CD8-positive, alpha-beta memory T cell (primary cell): Measurements from ENCODE around the gene FHOD1. TPM values are rescaled to one million over a fixed set of nuclear protein-coding genes. Genes with fewer than 3 reads are reported as not detected.
A peak's percentile ranks its signal among the peaks of the same experiment; 100 is the strongest.

Experiments
- CTCF ChIA-PET: fragments of 350-600 bp; sonication (Branson Sonifier 250); formaldehyde crosslinking; loops from one replicate; lab custom pipeline; 2021; ENCODE audit warnings: antibody characterized with exemption; lab: Charles Lee
- POLR2A ChIA-PET: fragments of 350-600 bp; sonication (Branson Sonifier 250); formaldehyde crosslinking; loops from one replicate; lab custom pipeline; 2021; ENCODE audit warnings: antibody characterized with exemption; lab: Charles Lee
- DNase-seq, 5 donors: peaks; one replicate each; pipeline versions ENCODE4 v3.0.0 to v3.0.0-alpha.2; 2020 to 2022; ENCODE audit warnings: mixed read lengths in 1 of 5
- H3K27ac ChIP-seq: one replicate; pipeline ENCODE4 v1.7.0; 2013; ENCODE audit warnings: low read depth, mild to moderate bottlenecking, low read length, moderate library complexity
- H3K27me3 ChIP-seq: 2 replicates; pipeline ENCODE4 v1.7.0; 2013; ENCODE audit warnings: low read length, mild to moderate bottlenecking; ENCODE audit not compliant: insufficient read depth, poor library complexity, severe bottlenecking
- H3K36me3 ChIP-seq: 2 replicates; pipeline ENCODE4 v1.7.0; 2013; ENCODE audit warnings: mild to moderate bottlenecking, low read length, moderate library complexity; ENCODE audit not compliant: insufficient read depth
- H3K4me1 ChIP-seq: 2 replicates; pipeline ENCODE4 v1.7.0; 2013; ENCODE audit warnings: mild to moderate bottlenecking, low read length, moderate library complexity; ENCODE audit not compliant: insufficient read depth
- H3K4me3 ChIP-seq: 2 replicates; pipeline ENCODE4 v1.7.0; 2013; ENCODE audit warnings: mild to moderate bottlenecking, low read length
- H3K9me3 ChIP-seq: 2 replicates; pipeline ENCODE4 v1.7.0; 2013; ENCODE audit warnings: mild to moderate bottlenecking, low read length
- H3K27ac Mint-ChIP-seq, 8 donors: one replicate each; pipeline ENCODE4 v1.8.0; 2020 to 2021; ENCODE audit warnings: mixed read lengths in 8 of 8, mild to moderate bottlenecking in 6 of 8, inconsistent platforms in 3 of 8, moderate library complexity in 3 of 8
- H3K27me3 Mint-ChIP-seq, 2 donors: one replicate each; pipeline ENCODE4 v1.8.0; 2020 to 2021; ENCODE audit warnings: mixed read lengths in 2 of 2, mild to moderate bottlenecking in 1 of 2, moderate library complexity in 1 of 2
- H3K36me3 Mint-ChIP-seq, 3 donors: one replicate each; pipeline ENCODE4 v1.8.0; 2020 to 2021; ENCODE audit warnings: mixed read lengths in 3 of 3, inconsistent platforms in 1 of 3, mild to moderate bottlenecking in 1 of 3
- H3K4me1 Mint-ChIP-seq, 3 donors: one replicate each; pipeline ENCODE4 v1.8.0; 2020 to 2021; ENCODE audit warnings: mixed read lengths in 3 of 3, inconsistent platforms in 1 of 3, mild to moderate bottlenecking in 1 of 3
- H3K4me3 Mint-ChIP-seq, 7 donors: one replicate each; pipeline ENCODE4 v1.8.0; 2020 to 2021; ENCODE audit warnings: mixed read lengths in 7 of 7, mild to moderate bottlenecking in 6 of 7, moderate library complexity in 4 of 7, inconsistent platforms in 2 of 7
- H3K9me3 Mint-ChIP-seq, 5 donors: one replicate each; pipeline ENCODE4 v1.8.0; 2020 to 2022; ENCODE audit warnings: mixed read lengths in 5 of 5, mild to moderate bottlenecking in 3 of 5, moderate library complexity in 2 of 5, inconsistent platforms in 1 of 5
- polyA plus RNA-seq: library from polyadenylated mRNA; unstranded; fragments of 300-500 nt; fragmentation: Illumina TruSeq; gene quantifications from one replicate; pipeline ENCODE4 v1.2.3, GENCODE V29; 2021
- total RNA-seq, 2 experiments: library from RNA; stranded (reverse); gene quantifications; one replicate each; pipeline ENCODE4 v1.2.3, GENCODE V29; 2021

The FHOD1 gene
- total and polyA plus RNA-seq, 3 experiments from 2014 or later = 5.5 to 117 (median 111) TPM

- H3K4me3 Mint-ChIP-seq = no peak overlapping the region
- no peaks in the 10 kb centered on the region for H3K27me3 ChIP-seq
- POLR2A ChIA-PET = no interaction called here
Observed at GRCh38 chr16:67238806-67239470, 8.3 kb downstream of the FHOD1 start.

GRCh38 chr16:67238278-67238575, 9.1 kb downstream of the FHOD1 start:
- no peaks in the 10 kb centered on the region for H3K9me3 ChIP-seq
- Mint-ChIP-seq H3K4me1 (peaks cover 7 to 11% (median 8%) of the 10 kb centered on the region in 3 donors), H3K4me3 (no peak overlapping the region), H3K9me3 (no peaks in the 10 kb centered on the region), H3K27ac (peak overlapping the region in 1 of 8 donors; percentile 80), H3K36me3 (peaks cover 0 to 59% (median 7%) of the 10 kb centered on the region in 3 donors), H3K27me3 (peaks cover 0 to 2% of the 10 kb centered on the region in 2 donors)
- no peak overlapping the region for H3K27ac ChIP-seq
- ChIA-PET POLR2A (interaction anchor here (1.8 kb wide), 1 partner anchor 11 kb away, joined by 7 read pairs; the partner anchor contains the start of gene TMEM208), CTCF (interaction anchor here (1.2 to 2.8 kb wide), 2 partner anchors 11 to 40 kb away, joined by 4 to 8 read pairs; partner anchors contain the start of gene TMEM208)
- no peak for DNase-seq
- H3K36me3 ChIP-seq = peaks cover 16% of the 10 kb centered on the region
- no peaks in the 10 kb centered on the region for H3K27me3 ChIP-seq
- H3K4me1 ChIP-seq = no peaks in the 10 kb centered on the region
- no peak overlapping the region for H3K4me3 ChIP-seq

More at GRCh38 chr16:67238806-67239470, 8.3 kb downstream of the FHOD1 start:
- Histone ChIP-seq H3K36me3 (peaks cover 16% of the 10 kb centered on the region), H3K4me3 (no peak overlapping the region), H3K4me1 (peaks cover 6% of the 10 kb centered on the region), H3K9me3 (no peaks in the 10 kb centered on the region), H3K27ac (no peak overlapping the region)
- Mint-ChIP-seq H3K9me3 (no peaks in the 10 kb centered on the region), H3K4me1 (peaks cover 8 to 17% (median 13%) of the 10 kb centered on the region in 3 donors), H3K27ac (peak overlapping the region in 2 of 8 donors; percentile 35 to 95), H3K27me3 (peaks cover 0 to 2% of the 10 kb centered on the region in 2 donors), H3K36me3 (peaks cover 0 to 54% (median 7%) of the 10 kb centered on the region in 3 donors)
- CTCF ChIA-PET = interaction anchor here (1.0 to 2.8 kb wide), 2 partner anchors 11 kb away, joined by 3 to 8 read pairs; partner anchors contain the start of gene TMEM208
- no peak for DNase-seq

- H3K27ac Mint-ChIP-seq = peak overlapping the region in 4 of 8 donors; percentile 47 to 78 (median 67)
- POLR2A ChIA-PET = interaction anchor here (1.8 kb wide), 1 partner anchor 10 kb away, joined by 7 read pairs; the partner anchor contains the start of gene TMEM208
Observed at GRCh38 chr16:67237396-67238277, 9.6 kb downstream of the FHOD1 start.

GRCh38 chr16:67236563-67237395, 10.5 kb downstream of the FHOD1 start:
- Mint-ChIP-seq H3K36me3 (peaks cover 0 to 62% (median 7%) of the 10 kb centered on the region in 3 donors), H3K9me3 (no peaks in the 10 kb centered on the region), H3K27ac (peak overlapping the region; percentile 69 to 96 (median 92)), H3K27me3 (peaks cover 0 to 2% of the 10 kb centered on the region in 2 donors), H3K4me1 (peaks cover 7 to 11% (median 8%) of the 10 kb centered on the region in 3 donors), H3K4me3 (peak overlapping the region in 6 of 7 donors; percentile 38 to 71 (median 57))
- Histone ChIP-seq H3K4me1 (no peaks in the 10 kb centered on the region), H3K27me3 (no peaks in the 10 kb centered on the region), H3K36me3 (peaks cover 17% of the 10 kb centered on the region), H3K27ac (no peak overlapping the region), H3K4me3 (no peak overlapping the region), H3K9me3 (no peaks in the 10 kb centered on the region)
- peak; percentile 60 to 75 (median 64) for DNase-seq
- POLR2A ChIA-PET = interaction anchor here (1.8 kb wide), 1 partner anchor 10 kb away, joined by 7 read pairs; the partner anchor contains the start of gene TMEM208
- CTCF ChIA-PET = interaction anchor here (1.2 to 2.8 kb wide), 2 partner anchors 9 to 42 kb away, joined by 4 to 8 read pairs; partner anchors contain the start of gene TMEM208

More at GRCh38 chr16:67237396-67238277, 9.6 kb downstream of the FHOD1 start:
- Mint-ChIP-seq H3K27me3 (peaks cover 0 to 2% of the 10 kb centered on the region in 2 donors), H3K4me1 (peaks cover 7 to 11% (median 8%) of the 10 kb centered on the region in 3 donors), H3K36me3 (peaks cover 0 to 60% (median 7%) of the 10 kb centered on the region in 3 donors), H3K4me3 (no peak overlapping the region), H3K9me3 (no peaks in the 10 kb centered on the region)
- DNase-seq = no peak
- Histone ChIP-seq H3K9me3 (no peaks in the 10 kb centered on the region), H3K4me3 (no peak overlapping the region), H3K27ac (no peak overlapping the region), H3K36me3 (peaks cover 16% of the 10 kb centered on the region), H3K27me3 (no peaks in the 10 kb centered on the region), H3K4me1 (no peaks in the 10 kb centered on the region)
- CTCF ChIA-PET = interaction anchor here (1.2 to 2.8 kb wide), 2 partner anchors 10 to 41 kb away, joined by 4 to 8 read pairs; partner anchors contain the start of gene TMEM208

- Histone ChIP-seq H3K9me3 (no peaks in the 10 kb centered on the region), H3K4me3 (no peak overlapping the region), H3K27me3 (no peaks in the 10 kb centered on the region), H3K27ac (no peak overlapping the region), H3K36me3 (peaks cover 24% of the 10 kb centered on the region), H3K4me1 (no peaks in the 10 kb centered on the region)
- H3K27me3 Mint-ChIP-seq = peaks cover 0 to 2% of the 10 kb centered on the region in 2 donors
- ChIA-PET POLR2A (no interaction called here), CTCF (interaction anchor here (1.1 to 2.8 kb wide), 3 partner anchors 8 to 12 kb away, joined by 3 to 8 read pairs (median 4); partner anchors contain the start of gene TMEM208)
- H3K4me3 Mint-ChIP-seq = peak overlapping the region; percentile 38 to 86 (median 61)
- peak in 4 of 5 donors; percentile 23 to 66 (median 42) for DNase-seq
- H3K9me3 Mint-ChIP-seq = no peaks in the 10 kb centered on the region
- peaks cover 5 to 7% (median 6%) of the 10 kb centered on the region in 3 donors for H3K4me1 Mint-ChIP-seq
- peak overlapping the region; percentile 69 to 96 (median 92) for H3K27ac Mint-ChIP-seq
- H3K36me3 Mint-ChIP-seq = peaks cover 0 to 70% (median 7%) of the 10 kb centered on the region in 3 donors
Observed at GRCh38 chr16:67235816-67236562, 11.3 kb downstream of the FHOD1 start.

GRCh38 chr16:67234180-67234597, 13.1 kb downstream of the FHOD1 start:
- Histone ChIP-seq H3K27me3 (no peaks in the 10 kb centered on the region), H3K9me3 (no peaks in the 10 kb centered on the region), H3K27ac (no peak overlapping the region), H3K4me3 (no peak overlapping the region), H3K36me3 (peaks cover 28% of the 10 kb centered on the region), H3K4me1 (no peaks in the 10 kb centered on the region)
- Mint-ChIP-seq H3K36me3 (peaks cover 0 to 81% (median 7%) of the 10 kb centered on the region in 3 donors), H3K4me3 (no peak overlapping the region), H3K27ac (peak overlapping the region in 2 of 8 donors; percentile 45 to 58), H3K4me1 (peaks cover 5 to 8% (median 7%) of the 10 kb centered on the region in 3 donors), H3K27me3 (peaks cover 0 to 2% of the 10 kb centered on the region in 2 donors), H3K9me3 (no peaks in the 10 kb centered on the region)
- ChIA-PET CTCF (no interaction called here), POLR2A (no interaction called here)
- no peak for DNase-seq
